22Rv1 (cell line): ENCODE measurements around the gene SLX4IP.

Source experiments
- ZFX ChIP-seq: fragments of 450-650 bp; IDR thresholded peaks from 2 replicates; pipeline ENCODE4 v1.6.1; 2017; ENCODE audit warnings: antibody characterized with exemption, borderline replicate concordance
- TF ChIP-seq, protein P1 (sequence below): fragments of 450-650 bp; IDR thresholded peaks from 2 replicates; pipeline ENCODE4 v1.5.1; 2017; ENCODE audit warnings: mild to moderate bottlenecking

DNA sequence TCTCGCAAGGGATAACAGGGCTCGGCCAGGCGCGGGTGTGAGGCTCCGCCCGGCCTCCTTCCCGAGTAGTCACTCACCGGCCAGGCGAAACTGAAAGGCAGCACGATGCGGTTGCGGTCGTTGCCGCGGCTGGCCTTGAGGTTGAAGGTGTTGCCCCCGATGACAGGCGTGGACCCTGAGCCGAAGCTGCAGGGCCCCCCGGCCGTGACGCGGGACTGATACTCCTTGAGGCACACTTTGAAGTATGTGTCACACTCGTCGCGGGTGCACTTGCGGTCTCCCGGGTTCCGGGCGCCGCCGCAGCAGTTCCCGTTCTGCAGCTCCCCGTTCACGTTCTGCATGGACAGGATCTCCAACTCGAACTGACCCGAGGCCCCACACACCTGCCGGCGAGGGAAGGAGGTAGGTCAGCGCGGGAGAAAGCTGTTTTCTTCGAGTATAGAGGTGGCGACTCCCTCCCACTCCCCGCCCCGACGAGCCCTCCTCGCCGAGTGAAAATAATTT is 237.6 kb downstream of the SLX4IP start:
- TF ChIP-seq, protein P1, sequence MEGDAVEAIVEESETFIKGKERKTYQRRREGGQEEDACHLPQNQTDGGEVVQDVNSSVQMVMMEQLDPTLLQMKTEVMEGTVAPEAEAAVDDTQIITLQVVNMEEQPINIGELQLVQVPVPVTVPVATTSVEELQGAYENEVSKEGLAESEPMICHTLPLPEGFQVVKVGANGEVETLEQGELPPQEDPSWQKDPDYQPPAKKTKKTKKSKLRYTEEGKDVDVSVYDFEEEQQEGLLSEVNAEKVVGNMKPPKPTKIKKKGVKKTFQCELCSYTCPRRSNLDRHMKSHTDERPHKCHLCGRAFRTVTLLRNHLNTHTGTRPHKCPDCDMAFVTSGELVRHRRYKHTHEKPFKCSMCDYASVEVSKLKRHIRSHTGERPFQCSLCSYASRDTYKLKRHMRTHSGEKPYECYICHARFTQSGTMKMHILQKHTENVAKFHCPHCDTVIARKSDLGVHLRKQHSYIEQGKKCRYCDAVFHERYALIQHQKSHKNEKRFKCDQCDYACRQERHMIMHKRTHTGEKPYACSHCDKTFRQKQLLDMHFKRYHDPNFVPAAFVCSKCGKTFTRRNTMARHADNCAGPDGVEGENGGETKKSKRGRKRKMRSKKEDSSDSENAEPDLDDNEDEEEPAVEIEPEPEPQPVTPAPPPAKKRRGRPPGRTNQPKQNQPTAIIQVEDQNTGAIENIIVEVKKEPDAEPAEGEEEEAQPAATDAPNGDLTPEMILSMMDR = no peak
- no peak for TF ChIP-seq ZFX
